Prostate gland (tissue), 2 donors: ENCODE measurements around the gene PRKAG3. TPM values are rescaled to one million over a fixed set of nuclear protein-coding genes. Genes with fewer than 3 reads are reported as not detected.

ENCODE experiments used
- DNase-seq: peaks from one replicate; pipeline ENCODE4 v3.0.0-alpha.2; 2019; ENCODE audit warnings: low spot score
- H3K27ac ChIP-seq, 2 donors: fragments of 200-600 bp; sonication (generic); 2 replicates each; pipeline ENCODE4 v1.5.1; 2017 to 2019
- H3K27me3 ChIP-seq: fragments of 200-600 bp; sonication (generic); replicated peaks from 2 replicates; pipeline ENCODE4 v1.5.1; 2019; ENCODE audit not compliant: insufficient read depth
- H3K36me3 ChIP-seq, 2 donors: fragments of 200-600 bp; sonication (generic); 1 replicate in 1 of 2; 2 replicates in 1 of 2; pipeline versions ENCODE4 v1.5.1 to v1.8.1; 2017 to 2019
- H3K4me1 ChIP-seq: fragments of 200-600 bp; sonication (generic); replicated peaks from 2 replicates; pipeline ENCODE4 v1.5.1; 2019
- H3K4me3 ChIP-seq, 2 donors: fragments of 200-600 bp; sonication (generic); 2 replicates each; pipeline ENCODE4 v1.5.1; 2017 to 2019
- H3K9me3 ChIP-seq: fragments of 200-600 bp; sonication (generic); 2 replicates; pipeline ENCODE4 v1.5.1; 2017
- POLR2A ChIP-seq: fragments of 450-650 bp; IDR thresholded peaks from one replicate; pipeline ENCODE4 v1.6.1; 2016; ENCODE audit warnings: antibody characterized with exemption, mild to moderate bottlenecking
- POLR2AphosphoS5 ChIP-seq: sonication (generic); formaldehyde crosslinking; IDR thresholded peaks from one replicate; pipeline ENCODE4 v1.6.1; 2017; ENCODE audit warnings: antibody characterized with exemption
- WGBS: methylation state at CpG from one replicate; pipeline ENCODE4 v1.1.5; 2018; 5-methylcytosine and 5-hydroxymethylcytosine counted together
- intact Hi-C: fragments of 100-400 bp; cut with DNase I; formaldehyde crosslinking; loops from one replicate; pipeline ENCODE4 v1.14.2; 2022
- total RNA-seq, 2 donors: library from RNA; depleted of rRNA; stranded (reverse); fragments of >200 nt; gene quantifications; one replicate each; pipeline ENCODE4 v1.1.0, GENCODE V29; 2016
- TF ChIP-seq, protein P1 (sequence below), 4 experiments: fragments of 200-600 bp in 2 of 4; fragments of 450-650 bp in 2 of 4; sonication (generic) in 2 of 4; IDR thresholded peaks; 1 replicate in 3 of 4; 2 replicates in 1 of 4; pipeline ENCODE4 v1.5.1; 2016 to 2019; ENCODE audit warnings: antibody characterized with exemption in 4 of 4, mild to moderate bottlenecking in 2 of 4, moderate library complexity in 2 of 4

The PRKAG3 gene
- total RNA-seq, 2 donors from 2014 or later: 0.14 TPM; not detected in 1

DNA sequence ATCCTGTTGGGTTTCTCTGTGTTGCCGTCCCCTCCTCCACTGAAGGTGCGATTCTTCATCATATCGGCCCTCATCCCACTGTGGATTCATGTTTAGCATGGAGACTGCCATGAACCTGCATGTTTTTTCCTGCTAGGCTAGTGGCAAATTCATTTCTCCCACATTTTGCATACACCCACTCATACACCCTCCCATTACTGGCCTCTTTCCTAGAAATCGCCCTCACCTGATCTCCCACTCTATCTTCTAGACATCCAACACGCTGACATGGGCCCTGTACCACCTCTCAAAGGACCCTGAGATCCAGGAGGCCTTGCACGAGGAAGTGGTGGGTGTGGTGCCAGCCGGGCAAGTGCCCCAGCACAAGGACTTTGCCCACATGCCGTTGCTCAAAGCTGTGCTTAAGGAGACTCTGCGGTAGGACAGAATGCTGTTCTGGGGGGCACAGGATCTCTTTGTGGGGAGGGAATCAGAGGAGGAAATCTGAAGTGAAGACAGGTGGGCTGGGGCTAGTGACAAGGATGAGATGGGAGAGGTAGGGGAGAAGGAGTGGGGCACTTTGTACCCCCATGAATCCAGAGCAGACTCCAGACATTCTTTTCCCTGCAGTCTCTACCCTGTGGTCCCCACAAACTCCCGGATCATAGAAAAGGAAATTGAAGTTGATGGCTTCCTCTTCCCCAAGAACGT lies 17.7 kb downstream of the PRKAG3 start:
- no peak for DNase-seq
- Histone ChIP-seq H3K36me3 (peaks cover 5 to 12% of the 10 kb centered on the region in 2 donors), H3K4me3 (no peak overlapping the region), H3K27ac (no peak overlapping the region), H3K4me1 (no peaks in the 10 kb centered on the region), H3K27me3 (no peaks in the 10 kb centered on the region), H3K9me3 (no peaks in the 10 kb centered on the region)
- intact Hi-C loops: no loop called here
- TF ChIP-seq POLR2A (no peak), POLR2AphosphoS5 (no peak)
- TF ChIP-seq, protein P1, sequence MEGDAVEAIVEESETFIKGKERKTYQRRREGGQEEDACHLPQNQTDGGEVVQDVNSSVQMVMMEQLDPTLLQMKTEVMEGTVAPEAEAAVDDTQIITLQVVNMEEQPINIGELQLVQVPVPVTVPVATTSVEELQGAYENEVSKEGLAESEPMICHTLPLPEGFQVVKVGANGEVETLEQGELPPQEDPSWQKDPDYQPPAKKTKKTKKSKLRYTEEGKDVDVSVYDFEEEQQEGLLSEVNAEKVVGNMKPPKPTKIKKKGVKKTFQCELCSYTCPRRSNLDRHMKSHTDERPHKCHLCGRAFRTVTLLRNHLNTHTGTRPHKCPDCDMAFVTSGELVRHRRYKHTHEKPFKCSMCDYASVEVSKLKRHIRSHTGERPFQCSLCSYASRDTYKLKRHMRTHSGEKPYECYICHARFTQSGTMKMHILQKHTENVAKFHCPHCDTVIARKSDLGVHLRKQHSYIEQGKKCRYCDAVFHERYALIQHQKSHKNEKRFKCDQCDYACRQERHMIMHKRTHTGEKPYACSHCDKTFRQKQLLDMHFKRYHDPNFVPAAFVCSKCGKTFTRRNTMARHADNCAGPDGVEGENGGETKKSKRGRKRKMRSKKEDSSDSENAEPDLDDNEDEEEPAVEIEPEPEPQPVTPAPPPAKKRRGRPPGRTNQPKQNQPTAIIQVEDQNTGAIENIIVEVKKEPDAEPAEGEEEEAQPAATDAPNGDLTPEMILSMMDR (IDR thresholded peaks at IDR 0.05): no peak
- 85% methylated on average over 11 of the region's 11 CpGs for WGBS

DNA sequence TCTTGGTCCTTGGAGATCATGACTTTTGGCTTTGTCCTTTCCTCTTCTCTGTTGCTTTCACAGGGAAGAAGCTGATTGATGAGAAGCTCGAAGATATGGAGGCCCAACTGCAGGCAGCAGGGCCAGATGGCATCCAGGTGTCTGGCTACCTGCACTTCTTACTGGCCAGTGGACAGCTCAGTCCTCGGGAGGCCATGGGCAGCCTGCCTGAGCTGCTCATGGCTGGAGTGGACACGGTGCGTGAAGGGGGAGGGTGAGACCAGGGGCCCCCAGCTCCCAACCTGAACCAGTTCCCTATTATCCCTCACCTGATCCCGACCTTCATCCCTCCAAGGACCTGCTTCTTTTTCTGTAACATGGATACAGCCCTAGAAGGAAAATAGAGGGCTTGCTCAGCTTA lies 18.7 kb downstream of the PRKAG3 start:
- Histone ChIP-seq H3K4me3 (no peak overlapping the region), H3K4me1 (no peaks in the 10 kb centered on the region), H3K36me3 (peaks cover 5 to 12% of the 10 kb centered on the region in 2 donors), H3K27me3 (no peaks in the 10 kb centered on the region), H3K27ac (no peak overlapping the region), H3K9me3 (no peaks in the 10 kb centered on the region)
- WGBS: 90% methylated on average over 5 of the region's 5 CpGs
- no peak for TF ChIP-seq POLR2A
- TF ChIP-seq, protein P1 (IDR thresholded peaks at IDR 0.05): no peak
- no peak for TF ChIP-seq POLR2AphosphoS5
- no peak for DNase-seq
- intact Hi-C loops: no loop called here

DNA sequence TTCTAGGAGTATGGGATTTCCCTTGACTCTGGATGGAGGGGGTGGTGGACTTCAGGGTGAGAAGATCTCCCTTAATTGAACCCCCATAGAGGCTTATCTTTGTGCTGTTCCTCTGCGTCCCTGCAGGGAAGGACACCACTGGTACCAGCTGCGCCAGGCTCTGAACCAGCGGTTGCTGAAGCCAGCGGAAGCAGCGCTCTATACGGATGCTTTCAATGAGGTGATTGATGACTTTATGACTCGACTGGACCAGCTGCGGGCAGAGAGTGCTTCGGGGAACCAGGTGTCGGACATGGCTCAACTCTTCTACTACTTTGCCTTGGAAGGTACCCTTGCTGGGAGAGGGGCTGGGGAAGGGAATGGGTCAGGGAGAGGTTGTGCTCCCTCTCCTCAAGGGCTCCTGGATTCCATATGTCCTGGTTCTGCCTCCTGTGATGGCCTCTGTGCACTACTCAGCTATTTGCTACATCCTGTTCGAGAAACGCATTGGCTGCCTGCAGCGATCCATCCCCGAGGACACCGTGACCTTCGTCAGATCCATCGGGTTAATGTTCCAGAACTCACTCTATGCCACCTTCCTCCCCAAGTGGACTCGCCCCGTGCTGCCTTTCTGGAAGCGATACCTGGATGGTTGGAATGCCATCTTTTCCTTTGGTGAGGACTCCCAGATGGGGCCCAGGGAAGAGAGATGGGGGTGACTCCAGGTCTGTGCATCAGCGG lies 19.3 kb downstream of the PRKAG3 start:
- intact Hi-C loops: no loop called here
- no peak for DNase-seq
- Histone ChIP-seq H3K27me3 (no peaks in the 10 kb centered on the region), H3K36me3 (peaks cover 5 to 12% of the 10 kb centered on the region in 2 donors), H3K4me1 (no peaks in the 10 kb centered on the region), H3K27ac (no peak overlapping the region), H3K4me3 (no peak overlapping the region), H3K9me3 (no peaks in the 10 kb centered on the region)
- WGBS: 98% methylated on average over 21 of the region's 21 CpGs
- TF ChIP-seq POLR2AphosphoS5 (no peak), POLR2A (no peak)
- TF ChIP-seq, protein P1 (IDR thresholded peaks at IDR 0.05): no peak

DNA sequence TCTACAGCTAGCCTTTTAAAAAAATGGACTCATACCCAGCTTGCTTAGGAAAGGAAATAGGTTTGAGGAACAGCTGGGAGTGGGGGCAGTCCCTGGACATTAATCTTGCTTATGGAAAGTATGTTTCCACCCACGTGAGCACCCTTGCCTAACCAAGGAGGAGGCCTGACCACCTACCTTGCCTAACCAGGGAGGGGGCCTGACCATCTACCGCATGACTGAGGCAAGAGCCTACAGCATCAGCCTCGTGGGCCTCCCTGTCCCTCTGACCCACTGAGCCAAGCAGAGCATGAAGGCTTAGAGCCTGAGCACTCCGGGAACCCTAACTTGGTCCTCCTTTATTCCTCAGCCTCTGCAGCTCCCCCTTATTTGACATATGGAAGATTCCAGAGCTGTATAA lies 20.2 kb downstream of the PRKAG3 start:
- intact Hi-C loops: no loop called here
- no peak for TF ChIP-seq POLR2AphosphoS5
- TF ChIP-seq, protein P1 (IDR thresholded peaks at IDR 0.05): no peak
- no peak for TF ChIP-seq POLR2A
- H3K36me3 ChIP-seq: peaks cover 5 to 12% of the 10 kb centered on the region in 2 donors
- no peaks in the 10 kb centered on the region for H3K27me3 ChIP-seq
- no peak for DNase-seq
- H3K4me1 ChIP-seq: no peaks in the 10 kb centered on the region
- H3K4me3 ChIP-seq: no peak overlapping the region
- H3K9me3 ChIP-seq: no peaks in the 10 kb centered on the region
- H3K27ac ChIP-seq: no peak overlapping the region
- WGBS: 85% methylated on average over 4 of the region's 4 CpGs

DNA sequence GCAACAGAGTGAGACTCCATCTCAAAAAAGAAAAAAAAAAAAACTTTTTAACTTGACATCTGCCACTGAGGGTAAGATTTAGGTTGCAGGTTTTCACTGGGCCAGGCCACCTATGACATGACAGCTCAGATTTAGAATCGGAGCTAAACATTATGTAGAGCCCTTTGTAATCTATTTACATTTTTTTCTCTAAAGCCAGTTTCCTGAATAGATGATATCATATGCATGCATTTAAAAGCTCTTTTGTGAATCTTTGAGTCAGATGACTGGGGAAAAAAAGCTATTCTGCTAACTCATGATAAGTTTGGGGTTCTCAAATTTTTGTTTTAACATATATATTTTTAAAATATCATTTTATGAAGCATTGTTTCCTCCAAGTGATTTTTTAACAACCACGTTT lies 21.3 kb downstream of the PRKAG3 start:
- no peak for TF ChIP-seq POLR2A
- TF ChIP-seq, protein P1 (IDR thresholded peaks at IDR 0.05): no peak
- no peak for TF ChIP-seq POLR2AphosphoS5
- Histone ChIP-seq H3K4me1 (no peaks in the 10 kb centered on the region), H3K27me3 (no peaks in the 10 kb centered on the region), H3K4me3 (no peak overlapping the region), H3K36me3 (peaks cover 5 to 12% of the 10 kb centered on the region in 2 donors), H3K9me3 (no peaks in the 10 kb centered on the region), H3K27ac (no peak overlapping the region)
- 68% methylated on average over 2 of the region's 2 CpGs for WGBS
- DNase-seq: no peak
- intact Hi-C loops: no loop called here
